Stimulated activated naive B cell treated with anti-CD40 and anti-IgM and Interleukin-4, amounts not matched to agents 10 μg/mL and 1 μg/mL and 100 μg/mL, for 72 hours (primary cell): Measurements from ENCODE around the gene KLHDC3.
"Not testable (repeated sequence)": the region's sequence is repeated elsewhere in the genome, so short reads cannot be mapped to it uniquely, and the experiment has no call there.

ENCODE experiments used
- ATAC-seq, 2 donors: fragments of 150-1000 bp; cut with Tn5 transposase; replicated peaks; 2 replicates each; pipeline ENCODE4 v1.10.0; 2021; ENCODE audit warnings: moderate library complexity in 1 of 2
- DNase-seq: peaks from one replicate; pipeline ENCODE4 v3.0.0; 2021
- H3K27ac Mint-ChIP-seq: one replicate; pipeline ENCODE4 v1.8.0; 2022; ENCODE audit warnings: mild to moderate bottlenecking, mixed read lengths
- H3K27me3 Mint-ChIP-seq, 2 donors: one replicate each; pipeline ENCODE4 v1.8.0; 2022; ENCODE audit warnings: mixed read lengths in 2 of 2
- H3K36me3 Mint-ChIP-seq, 2 donors: one replicate each; pipeline ENCODE4 v1.8.0; 2022; ENCODE audit warnings: mixed read lengths in 2 of 2, mild to moderate bottlenecking in 1 of 2
- H3K4me1 Mint-ChIP-seq, 2 donors: one replicate each; pipeline ENCODE4 v1.8.0; 2022; ENCODE audit warnings: mixed read lengths in 2 of 2, mild to moderate bottlenecking in 1 of 2
- H3K4me3 Mint-ChIP-seq, 2 donors: one replicate each; pipeline ENCODE4 v1.8.0; 2022; ENCODE audit warnings: mild to moderate bottlenecking in 2 of 2, mixed read lengths in 2 of 2, moderate library complexity in 1 of 2
- H3K9me3 Mint-ChIP-seq, 2 donors: one replicate each; pipeline ENCODE4 v1.8.0; 2022; ENCODE audit warnings: mixed read lengths in 2 of 2, mild to moderate bottlenecking in 1 of 2

The KLHDC3 gene

GRCh38 chr6:43026365-43026764 is 12.3 kb downstream of the KLHDC3 start:
- no peak for ATAC-seq
- H3K27ac Mint-ChIP-seq = no peak overlapping the region
- no peaks in the 10 kb centered on the region for H3K27me3 Mint-ChIP-seq
- no peak overlapping the region for H3K4me3 Mint-ChIP-seq
- H3K4me1 Mint-ChIP-seq = peaks cover 9 to 15% of the 10 kb centered on the region in 2 donors
- no peak for DNase-seq
- peaks cover 37 to 51% of the 10 kb centered on the region in 2 donors for H3K36me3 Mint-ChIP-seq
- H3K9me3 Mint-ChIP-seq = no peaks in the 10 kb centered on the region

GRCh38 chr6:43029120-43029519 is 15.1 kb downstream of the KLHDC3 start:
- Mint-ChIP-seq H3K4me1 (peaks cover 12 to 14% of the 10 kb centered on the region in 2 donors), H3K9me3 (no peaks in the 10 kb centered on the region), H3K27me3 (no peaks in the 10 kb centered on the region), H3K27ac (no peak overlapping the region), H3K4me3 (no peak overlapping the region), H3K36me3 (peaks cover 39 to 66% of the 10 kb centered on the region in 2 donors)
- ATAC-seq = no peak
- DNase-seq = no peak

- Mint-ChIP-seq H3K9me3 (no peaks in the 10 kb centered on the region), H3K36me3 (peaks cover 36 to 64% of the 10 kb centered on the region in 2 donors), H3K4me3 (no peak overlapping the region), H3K27ac (no peak overlapping the region), H3K4me1 (peaks cover 6% of the 10 kb centered on the region in 2 donors), H3K27me3 (no peaks in the 10 kb centered on the region)
- DNase-seq = no peak
- ATAC-seq = no peak
Observed at GRCh38 chr6:43032326-43032725, 18.3 kb downstream of the KLHDC3 start.

- Mint-ChIP-seq H3K36me3 (peaks cover 34 to 68% of the 10 kb centered on the region in 2 donors), H3K27ac (peak overlapping the region; percentile 21), H3K9me3 (no peaks in the 10 kb centered on the region), H3K27me3 (no peaks in the 10 kb centered on the region), H3K4me1 (peaks cover 4 to 6% of the 10 kb centered on the region in 2 donors), H3K4me3 (no peak overlapping the region)
- ATAC-seq = no peak
- DNase-seq = no peak
Observed at GRCh38 chr6:43033496-43034189, 19.6 kb downstream of the KLHDC3 start.

GRCh38 chr6:43034190-43034525 is 20.1 kb downstream of the KLHDC3 start:
- Mint-ChIP-seq H3K36me3 (peaks cover 35 to 69% of the 10 kb centered on the region in 2 donors), H3K27me3 (no peaks in the 10 kb centered on the region), H3K9me3 (no peaks in the 10 kb centered on the region), H3K4me1 (peaks cover 4 to 6% of the 10 kb centered on the region in 2 donors), H3K4me3 (no peak overlapping the region), H3K27ac (no peak overlapping the region)
- ATAC-seq (no peak), DNase-seq (no peak)

GRCh38 chr6:43035495-43036194 is 21.6 kb downstream of the KLHDC3 start:
- H3K27ac Mint-ChIP-seq = peak overlapping the region; percentile 11
- DNase-seq (no peak), ATAC-seq (no peak)
- peaks cover 4 to 6% of the 10 kb centered on the region in 2 donors for H3K4me1 Mint-ChIP-seq
- H3K9me3 Mint-ChIP-seq = no peaks in the 10 kb centered on the region
- no peak overlapping the region for H3K4me3 Mint-ChIP-seq
- H3K27me3 Mint-ChIP-seq = no peaks in the 10 kb centered on the region
- H3K36me3 Mint-ChIP-seq = peaks cover 32 to 70% of the 10 kb centered on the region in 2 donors

- H3K4me1 Mint-ChIP-seq = peaks cover 4 to 6% of the 10 kb centered on the region in 2 donors
- H3K9me3 Mint-ChIP-seq = no peaks in the 10 kb centered on the region
- peak overlapping the region; percentile 20 for H3K27ac Mint-ChIP-seq
- H3K27me3 Mint-ChIP-seq = no peaks in the 10 kb centered on the region
- DNase-seq (no peak), ATAC-seq (no peak)
- no peak overlapping the region for H3K4me3 Mint-ChIP-seq
- peaks cover 36 to 70% of the 10 kb centered on the region in 2 donors for H3K36me3 Mint-ChIP-seq
Observed at GRCh38 chr6:43036712-43037111, 22.7 kb downstream of the KLHDC3 start.

GRCh38 chr6:43037197-43037596 is 23.1 kb downstream of the KLHDC3 start:
- Mint-ChIP-seq H3K4me1 (peaks cover 4 to 6% of the 10 kb centered on the region in 2 donors), H3K4me3 (peak overlapping the region in 1 of 2 donors; percentile 19), H3K27me3 (no peaks in the 10 kb centered on the region), H3K9me3 (no peaks in the 10 kb centered on the region), H3K27ac (peak overlapping the region; percentile 10), H3K36me3 (peaks cover 35 to 70% of the 10 kb centered on the region in 2 donors)
- ATAC-seq (no peak), DNase-seq (no peak)

- Mint-ChIP-seq H3K4me3 (peak overlapping the region in 1 of 2 donors; percentile 19), H3K27me3 (no peaks in the 10 kb centered on the region), H3K4me1 (peaks cover 4 to 6% of the 10 kb centered on the region in 2 donors), H3K9me3 (no peaks in the 10 kb centered on the region), H3K36me3 (peaks cover 38 to 72% of the 10 kb centered on the region in 2 donors), H3K27ac (peak overlapping the region; percentile 57)
- ATAC-seq (no peak), DNase-seq (no peak)
Observed at GRCh38 chr6:43037706-43038105, 23.7 kb downstream of the KLHDC3 start.

- Mint-ChIP-seq H3K9me3 (no peaks in the 10 kb centered on the region), H3K4me3 (no peak overlapping the region), H3K4me1 (no peaks in the 10 kb centered on the region), H3K27ac (peak overlapping the region; percentile 65), H3K27me3 (no peaks in the 10 kb centered on the region), H3K36me3 (peaks cover 44 to 73% of the 10 kb centered on the region in 2 donors)
- DNase-seq (no peak), ATAC-seq (no peak)
Observed at GRCh38 chr6:43038727-43039126, 24.7 kb downstream of the KLHDC3 start.

GRCh38 chr6:43040542-43041257 is 26.7 kb downstream of the KLHDC3 start:
- Mint-ChIP-seq H3K36me3 (peaks cover 50 to 77% of the 10 kb centered on the region in 2 donors), H3K9me3 (no peaks in the 10 kb centered on the region), H3K27ac (no peak overlapping the region), H3K4me3 (no peak overlapping the region), H3K4me1 (no peaks in the 10 kb centered on the region), H3K27me3 (no peaks in the 10 kb centered on the region)
- ATAC-seq (no peak), DNase-seq (no peak)

GRCh38 chr6:43041475-43041874 is 27.4 kb downstream of the KLHDC3 start:
- H3K9me3 Mint-ChIP-seq, H3K27me3 Mint-ChIP-seq, DNase-seq, H3K4me1 Mint-ChIP-seq, H3K4me3 Mint-ChIP-seq, ATAC-seq: not testable (repeated sequence)
- H3K27ac Mint-ChIP-seq = peak overlapping the region; percentile 15
- peaks cover 54 to 81% of the 10 kb centered on the region in 2 donors for H3K36me3 Mint-ChIP-seq

- H3K9me3 Mint-ChIP-seq = no peaks in the 10 kb centered on the region
- H3K4me3 Mint-ChIP-seq = no peak overlapping the region
- peaks cover 51 to 72% of the 10 kb centered on the region in 2 donors for H3K36me3 Mint-ChIP-seq
- ATAC-seq (no peak), DNase-seq (no peak)
- H3K4me1 Mint-ChIP-seq = peaks cover 0 to 5% of the 10 kb centered on the region in 2 donors
- no peaks in the 10 kb centered on the region for H3K27me3 Mint-ChIP-seq
- no peak overlapping the region for H3K27ac Mint-ChIP-seq
Observed at GRCh38 chr6:43043310-43043709, 29.3 kb downstream of the KLHDC3 start.

GRCh38 chr6:43045371-43045930 is 31.4 kb downstream of the KLHDC3 start:
- H3K9me3 Mint-ChIP-seq = no peaks in the 10 kb centered on the region
- peaks cover 6 to 7% of the 10 kb centered on the region in 2 donors for H3K4me1 Mint-ChIP-seq
- peaks cover 60 to 69% of the 10 kb centered on the region in 2 donors for H3K36me3 Mint-ChIP-seq
- no peak for ATAC-seq
- DNase-seq = no peak
- no peak overlapping the region for H3K4me3 Mint-ChIP-seq
- peak overlapping the region; percentile 48 for H3K27ac Mint-ChIP-seq
- no peaks in the 10 kb centered on the region for H3K27me3 Mint-ChIP-seq
